Astrocyte (in vitro differentiated cells and primary cell): Measurements from ENCODE around the gene CHMP1A.

Experiments used
- EZH2 ChIP-seq: IDR thresholded peaks from 2 replicates; pipeline ENCODE4 v1.6.1; 2012; ENCODE audit warnings: mild to moderate bottlenecking, low read length, inconsistent platforms; ENCODE audit not compliant: insufficient read depth
- TF ChIP-seq, protein P1 (sequence below): IDR thresholded peaks from 2 replicates; pipeline ENCODE4 v1.5.1; 2011; ENCODE audit warnings: low read depth, mild to moderate bottlenecking, inconsistent platforms, low read length, moderate library complexity; ENCODE audit not compliant: insufficient read depth

DNA sequence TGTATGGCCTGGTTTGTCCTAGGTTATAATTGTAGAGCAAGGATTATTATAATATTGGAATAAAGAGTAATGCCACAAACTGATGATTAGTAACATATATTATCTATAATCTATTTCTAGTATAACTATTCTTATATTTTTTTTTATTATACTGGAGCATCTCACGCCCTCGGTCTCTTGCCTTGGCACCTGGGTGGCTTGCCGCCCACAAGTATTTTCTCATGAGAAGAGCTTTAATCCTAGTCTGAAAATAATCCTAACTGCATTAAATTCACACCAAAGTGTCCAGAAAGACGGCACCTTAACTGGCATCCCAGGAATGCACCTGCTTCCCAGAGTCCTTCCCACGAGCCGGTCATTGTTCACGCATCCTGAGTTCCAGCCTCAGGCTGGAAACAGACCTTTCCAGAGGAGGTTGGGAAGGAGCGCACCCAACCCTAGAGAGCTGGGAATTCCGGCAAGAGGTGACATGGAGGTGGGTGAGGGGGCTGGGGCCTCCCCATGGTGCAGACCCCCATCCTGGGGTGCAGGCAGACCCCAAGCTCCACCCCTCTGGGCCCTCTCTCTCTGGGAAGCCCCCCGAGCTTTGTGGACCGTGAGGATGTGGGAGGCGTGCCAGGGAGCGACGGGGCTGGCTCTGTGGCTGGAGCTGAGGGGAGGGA lies 15.9 kb downstream of the CHMP1A start:
- TF ChIP-seq, protein P1, sequence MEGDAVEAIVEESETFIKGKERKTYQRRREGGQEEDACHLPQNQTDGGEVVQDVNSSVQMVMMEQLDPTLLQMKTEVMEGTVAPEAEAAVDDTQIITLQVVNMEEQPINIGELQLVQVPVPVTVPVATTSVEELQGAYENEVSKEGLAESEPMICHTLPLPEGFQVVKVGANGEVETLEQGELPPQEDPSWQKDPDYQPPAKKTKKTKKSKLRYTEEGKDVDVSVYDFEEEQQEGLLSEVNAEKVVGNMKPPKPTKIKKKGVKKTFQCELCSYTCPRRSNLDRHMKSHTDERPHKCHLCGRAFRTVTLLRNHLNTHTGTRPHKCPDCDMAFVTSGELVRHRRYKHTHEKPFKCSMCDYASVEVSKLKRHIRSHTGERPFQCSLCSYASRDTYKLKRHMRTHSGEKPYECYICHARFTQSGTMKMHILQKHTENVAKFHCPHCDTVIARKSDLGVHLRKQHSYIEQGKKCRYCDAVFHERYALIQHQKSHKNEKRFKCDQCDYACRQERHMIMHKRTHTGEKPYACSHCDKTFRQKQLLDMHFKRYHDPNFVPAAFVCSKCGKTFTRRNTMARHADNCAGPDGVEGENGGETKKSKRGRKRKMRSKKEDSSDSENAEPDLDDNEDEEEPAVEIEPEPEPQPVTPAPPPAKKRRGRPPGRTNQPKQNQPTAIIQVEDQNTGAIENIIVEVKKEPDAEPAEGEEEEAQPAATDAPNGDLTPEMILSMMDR, result no peak
- TF ChIP-seq EZH2, result no peak
